T-cell (primary cell): ENCODE measurements around the gene COLGALT1. TPM values are rescaled to one million over a fixed set of nuclear protein-coding genes. Genes with fewer than 3 reads are reported as not detected.
"Not testable (repeated sequence)": the region's sequence is repeated elsewhere in the genome, so short reads cannot be mapped to it uniquely, and the experiment has no call there.

Source experiments
- ATAC-seq, 4 experiments: fragments of 200-7000 bp in 3 of 4; fragments of 150-1000 bp in 1 of 4; cut with Tn5 transposase; replicated peaks in 1 of 4; 1 replicate in 3 of 4; 2 replicates in 1 of 4; pipeline ENCODE4 v1.10.0; 2021; ENCODE audit warnings: moderate library complexity in 3 of 4, mild to moderate bottlenecking in 2 of 4, moderate number of reproducible peaks in 1 of 4
- CTCF ChIA-PET, 2 donors: fragments of 300-600 bp; sonication (Branson Sonifier 250); formaldehyde crosslinking; loops; one replicate each; lab custom pipeline; 2022; ENCODE audit warnings: antibody characterized with exemption in 2 of 2; lab: Charles Lee
- POLR2A ChIA-PET, 2 donors: fragments of 300-600 bp; sonication (Branson Sonifier 250); formaldehyde crosslinking; loops; one replicate each; lab custom pipeline; 2022; ENCODE audit warnings: antibody characterized with exemption in 2 of 2; lab: Charles Lee
- DNase-seq, 35 experiments: peaks; one replicate each; pipeline versions ENCODE4 v3.0.0 to v3.0.0-alpha.2; 2013 to 2023
- H3K27ac ChIP-seq: one replicate; pipeline ENCODE4 v1.5.1; 2013; ENCODE audit warnings: low read length
- H3K27me3 ChIP-seq, 2 experiments: replicated peaks in 1 of 2; 1 replicate in 1 of 2; 2 replicates in 1 of 2; pipeline versions ENCODE4 v1.6.1 to v1.7.0; 2013; ENCODE audit warnings: low read length in 1 of 2, mixed read lengths in 1 of 2; ENCODE audit not compliant: control insufficient read depth in 2 of 2, insufficient read depth in 2 of 2; ENCODE audit errors: extremely low read depth in 1 of 2
- H3K36me3 ChIP-seq, 2 donors: 1 replicate in 1 of 2; 2 replicates in 1 of 2; pipeline versions ENCODE4 v1.6.1 to v1.7.0; 2013; ENCODE audit warnings: low read length in 1 of 2; ENCODE audit not compliant: control insufficient read depth in 2 of 2, insufficient read depth in 1 of 2; ENCODE audit errors: extremely low read depth in 1 of 2
- H3K4me1 ChIP-seq, 2 experiments: 1 replicate in 1 of 2; 2 replicates in 1 of 2; pipeline versions ENCODE4 v1.6.1 to v1.7.0; 2013; ENCODE audit warnings: low read length in 2 of 2, mixed read lengths in 1 of 2; ENCODE audit not compliant: insufficient read depth in 2 of 2, control insufficient read depth in 1 of 2; ENCODE audit errors: extremely low read depth in 1 of 2
- H3K4me3 ChIP-seq, 2 donors: 1 replicate in 1 of 2; 2 replicates in 1 of 2; pipeline versions ENCODE4 v1.5.1 to v1.7.0; 2013; ENCODE audit warnings: mild to moderate bottlenecking in 2 of 2, low read length in 1 of 2, moderate library complexity in 1 of 2; ENCODE audit not compliant: control insufficient read depth in 1 of 2; ENCODE audit errors: extremely low read depth in 1 of 2
- H3K9me3 ChIP-seq: 2 replicates; pipeline ENCODE4 v1.7.0; 2013
- H3K27ac Mint-ChIP-seq, 2 donors: one replicate each; pipeline ENCODE4 v1.8.0; 2020 to 2021; ENCODE audit warnings: mild to moderate bottlenecking in 2 of 2, mixed read lengths in 2 of 2
- H3K27me3 Mint-ChIP-seq, 2 donors: one replicate each; pipeline ENCODE4 v1.8.0; 2021 to 2022; ENCODE audit warnings: mixed read lengths in 2 of 2
- H3K36me3 Mint-ChIP-seq: one replicate; pipeline ENCODE4 v1.8.0; 2021; ENCODE audit warnings: mixed read lengths
- H3K4me1 Mint-ChIP-seq, 3 donors: one replicate each; pipeline ENCODE4 v1.8.0; 2020 to 2022; ENCODE audit warnings: mixed read lengths in 3 of 3, mild to moderate bottlenecking in 1 of 3
- H3K4me3 Mint-ChIP-seq, 3 donors: one replicate each; pipeline ENCODE4 v1.8.0; 2020 to 2022; ENCODE audit warnings: mild to moderate bottlenecking in 3 of 3, mixed read lengths in 3 of 3, moderate library complexity in 3 of 3
- H3K9me3 Mint-ChIP-seq, 3 donors: one replicate each; pipeline ENCODE4 v1.8.0; 2020 to 2022; ENCODE audit warnings: mixed read lengths in 3 of 3
- WGBS: methylation state at CpG from one replicate; pipeline ENCODE4 v1.1.5; 2013; ENCODE audit warnings: missing lambda C conversion rate; ENCODE audit not compliant: insufficient coverage; 5-methylcytosine and 5-hydroxymethylcytosine counted together
- total RNA-seq, 35 experiments: library from RNA in 6 of 35; stranded (reverse) in 6 of 35; fragments of 120-200 nt in 1 of 35; gene quantifications; one replicate each; pipeline versions ENCODE4 v1.2.1 to v1.2.4 and lab custom pipeline; 2013 to 2026

Gene COLGALT1
- total RNA-seq, result 10 to 100 TPM; 43.0 to 78.1 (median 70.8) TPM
- 28.7 TPM for total RNA-seq (2013)
- 46.7 to 170 (median 81.2) reads per million in 29 experiments for total RNA-seq (lab: John Stamatoyannopoulos, UW)

- no peaks in the 10 kb centered on the region for H3K27me3 Mint-ChIP-seq
- Histone ChIP-seq H3K9me3 (no peaks in the 10 kb centered on the region), H3K27me3 (no peaks in the 10 kb centered on the region), H3K27ac (peak within 1 kb of the TSS; percentile 47), H3K4me1 (peaks cover 11 to 18% of the 10 kb centered on the region in 2 experiments), H3K4me3 (peak within 1 kb of the TSS; percentile 69 to 90), H3K36me3 (peaks cover 8 to 12% of the 10 kb centered on the region in 2 donors)
- WGBS, result under 1% methylated on average over 64 of the region's 64 CpGs
- H3K27ac Mint-ChIP-seq, result peak within 1 kb of the TSS; percentile 6 to 46
- H3K9me3 Mint-ChIP-seq, result no peaks in the 10 kb centered on the region
- H3K36me3 Mint-ChIP-seq, result peaks cover 13% of the 10 kb centered on the region
- DNase-seq (peak; percentile 92 to 100 (median 97)), ATAC-seq (peak; percentile 99)
- peak within 1 kb of the TSS; percentile 77 to 83 (median 80) for H3K4me3 Mint-ChIP-seq
- POLR2A ChIA-PET, result no interaction called here
- H3K4me1 Mint-ChIP-seq, result peaks cover 14 to 25% (median 23%) of the 10 kb centered on the region in 3 donors
- CTCF ChIA-PET, result no interaction called here
Measured at GRCh38 chr19:17555480-17555928, at the start of gene COLGALT1. Gene COLGALT1 (plus strand): TSS chr19:17555649. CDS start chr19:17555714, 65 bp downstream.

- ChIA-PET CTCF (no interaction called here), POLR2A (no interaction called here)
- H3K27ac Mint-ChIP-seq, result no peak overlapping the region
- Histone ChIP-seq H3K27me3 (no peaks in the 10 kb centered on the region), H3K9me3 (no peaks in the 10 kb centered on the region), H3K27ac (no peak overlapping the region), H3K36me3 (peaks cover 0 to 2% of the 10 kb centered on the region in 2 donors), H3K4me3 (no peak overlapping the region), H3K4me1 (peaks cover 0 to 11% of the 10 kb centered on the region in 2 experiments)
- H3K36me3 Mint-ChIP-seq, result peaks cover 8% of the 10 kb centered on the region
- ATAC-seq, result no peak
- H3K27me3 Mint-ChIP-seq, result no peaks in the 10 kb centered on the region
- H3K9me3 Mint-ChIP-seq, result no peaks in the 10 kb centered on the region
- no peak overlapping the region for H3K4me3 Mint-ChIP-seq
- no peak for DNase-seq
- WGBS, result 75% methylated on average over 7 of the region's 9 CpGs
- peaks cover 20 to 32% (median 24%) of the 10 kb centered on the region in 3 donors for H3K4me1 Mint-ChIP-seq
Measured at GRCh38 chr19:17506745-17507144, 48.7 kb upstream of the COLGALT1 start.

GRCh38 chr19:17508558-17508933 lies 46.9 kb upstream of the COLGALT1 start:
- H3K9me3 Mint-ChIP-seq, H3K36me3 ChIP-seq, CTCF ChIA-PET, H3K4me3 ChIP-seq, H3K27ac Mint-ChIP-seq, POLR2A ChIA-PET, DNase-seq, H3K4me3 Mint-ChIP-seq, H3K36me3 Mint-ChIP-seq, ATAC-seq, H3K27ac ChIP-seq, H3K27me3 Mint-ChIP-seq, H3K9me3 ChIP-seq, H3K27me3 ChIP-seq: not testable (repeated sequence)
- H3K4me1 Mint-ChIP-seq, result peaks cover 29 to 42% (median 35%) of the 10 kb centered on the region in 3 donors
- H3K4me1 ChIP-seq, result peaks cover 2 to 27% of the 10 kb centered on the region in 2 experiments
- WGBS, result 93% methylated on average over 2 of the region's 3 CpGs

GRCh38 chr19:17510220-17510993 lies 45.0 kb upstream of the COLGALT1 start:
- CTCF ChIA-PET, result interaction anchor here (0.6 to 1.0 kb wide), 3 partner anchors 14 to 63 kb away, joined by 3 to 4 read pairs (median 4); no protein-coding TSS in a partner anchor
- DNase-seq, result no peak

GRCh38 chr19:17511724-17512573 lies 43.5 kb upstream of the COLGALT1 start:
- peaks cover 35 to 49% (median 36%) of the 10 kb centered on the region in 3 donors for H3K4me1 Mint-ChIP-seq
- no peaks in the 10 kb centered on the region for H3K27me3 Mint-ChIP-seq
- Histone ChIP-seq H3K27me3 (no peaks in the 10 kb centered on the region), H3K4me1 (peaks cover 2 to 30% of the 10 kb centered on the region in 2 experiments), H3K36me3 (peaks cover 0 to 3% of the 10 kb centered on the region in 2 donors), H3K4me3 (peak overlapping the region; percentile 79 to 82), H3K9me3 (no peaks in the 10 kb centered on the region), H3K27ac (peak overlapping the region; percentile 79)
- ChIA-PET POLR2A (no interaction called here), CTCF (interaction anchor here (0.5 to 1.1 kb wide), 4 partner anchors 15 to 421 kb away, joined by 3 to 5 read pairs (median 4); partner anchors contain the start of gene CCDC124 (in 1 of the 2))
- ATAC-seq (peak; percentile 72 to 80 (median 76)), DNase-seq (peak; percentile 70 to 91 (median 86))
- WGBS, result under 1% methylated on average over 82 of the region's 82 CpGs
- H3K4me3 Mint-ChIP-seq, result peak overlapping the region; percentile 98 to 99 (median 99)
- peaks cover 9% of the 10 kb centered on the region for H3K36me3 Mint-ChIP-seq
- peak overlapping the region; percentile 89 to 90 for H3K27ac Mint-ChIP-seq
- no peaks in the 10 kb centered on the region for H3K9me3 Mint-ChIP-seq

More at GRCh38 chr19:17510220-17510993, 45.0 kb upstream of the COLGALT1 start:
- ATAC-seq, result no peak
- Histone ChIP-seq H3K4me1 (peaks cover 2 to 30% of the 10 kb centered on the region in 2 experiments), H3K36me3 (no peaks in the 10 kb centered on the region), H3K9me3 (no peaks in the 10 kb centered on the region), H3K4me3 (peak overlapping the region; percentile 79 to 82), H3K27me3 (no peaks in the 10 kb centered on the region), H3K27ac (no peak overlapping the region)
- peaks cover 8% of the 10 kb centered on the region for H3K36me3 Mint-ChIP-seq
- H3K9me3 Mint-ChIP-seq, result no peaks in the 10 kb centered on the region
- peak overlapping the region; percentile 98 to 99 (median 99) for H3K4me3 Mint-ChIP-seq
- POLR2A ChIA-PET, result interaction anchor here in 1 of 2 donors (0.5 to 0.7 kb wide), 2 partner anchors 14 to 434 kb away, joined by 3 to 8 read pairs; no protein-coding TSS in a partner anchor
- no peaks in the 10 kb centered on the region for H3K27me3 Mint-ChIP-seq
- H3K4me1 Mint-ChIP-seq, result peaks cover 35 to 49% (median 36%) of the 10 kb centered on the region in 3 donors
- 30% methylated on average over 9 of the region's 13 CpGs for WGBS
- peak overlapping the region; percentile 97 to 98 for H3K27ac Mint-ChIP-seq
